Fibroblast of lung (primary cell): ENCODE results near the gene NUP98.

ENCODE experiments used
- EZH2 ChIP-seq: IDR thresholded peaks from 2 replicates; pipeline ENCODE4 v1.5.1; 2012; ENCODE audit warnings: low read length, control low read depth, mild to moderate bottlenecking; ENCODE audit errors: missing control alignments
- TF ChIP-seq, protein P1 (sequence below), 2 donors: IDR thresholded peaks in 1 of 2; conservative IDR thresholded peaks in 1 of 2; 1 replicate in 1 of 2; 2 replicates in 1 of 2; pipeline ENCODE4 v1.5.1; 2011 to 2012; ENCODE audit warnings: low read length in 2 of 2, control low read depth in 1 of 2, inconsistent platforms in 1 of 2, low read depth in 1 of 2, mild to moderate bottlenecking in 1 of 2

DNA sequence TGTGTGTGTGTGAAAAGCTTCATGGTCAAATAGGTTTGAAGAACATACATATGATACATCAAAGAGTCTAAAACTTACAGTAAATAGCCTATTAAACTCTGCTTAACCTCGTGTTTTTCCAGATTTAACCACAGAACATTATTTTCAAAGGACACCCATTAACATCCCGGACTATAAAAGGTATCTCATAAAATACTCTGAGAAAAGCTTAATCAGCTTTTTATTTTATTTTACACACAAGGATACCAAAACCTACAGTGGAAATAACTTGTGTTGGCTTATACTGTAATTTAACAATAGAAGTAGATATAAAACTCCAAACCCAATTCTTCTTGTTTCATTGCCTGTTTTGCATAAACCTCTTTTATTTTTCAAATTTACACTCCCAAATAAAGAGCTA, 76.4 kb downstream of the NUP98 start:
- TF ChIP-seq, protein P1, sequence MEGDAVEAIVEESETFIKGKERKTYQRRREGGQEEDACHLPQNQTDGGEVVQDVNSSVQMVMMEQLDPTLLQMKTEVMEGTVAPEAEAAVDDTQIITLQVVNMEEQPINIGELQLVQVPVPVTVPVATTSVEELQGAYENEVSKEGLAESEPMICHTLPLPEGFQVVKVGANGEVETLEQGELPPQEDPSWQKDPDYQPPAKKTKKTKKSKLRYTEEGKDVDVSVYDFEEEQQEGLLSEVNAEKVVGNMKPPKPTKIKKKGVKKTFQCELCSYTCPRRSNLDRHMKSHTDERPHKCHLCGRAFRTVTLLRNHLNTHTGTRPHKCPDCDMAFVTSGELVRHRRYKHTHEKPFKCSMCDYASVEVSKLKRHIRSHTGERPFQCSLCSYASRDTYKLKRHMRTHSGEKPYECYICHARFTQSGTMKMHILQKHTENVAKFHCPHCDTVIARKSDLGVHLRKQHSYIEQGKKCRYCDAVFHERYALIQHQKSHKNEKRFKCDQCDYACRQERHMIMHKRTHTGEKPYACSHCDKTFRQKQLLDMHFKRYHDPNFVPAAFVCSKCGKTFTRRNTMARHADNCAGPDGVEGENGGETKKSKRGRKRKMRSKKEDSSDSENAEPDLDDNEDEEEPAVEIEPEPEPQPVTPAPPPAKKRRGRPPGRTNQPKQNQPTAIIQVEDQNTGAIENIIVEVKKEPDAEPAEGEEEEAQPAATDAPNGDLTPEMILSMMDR (conservative IDR thresholded peaks at IDR 0.05 in 1 of 2, IDR thresholded peaks at IDR 0.05 in 1 of 2; ENCODE audit: low read depth in 1 of 2, low read length in 2 of 2): no peak
- TF ChIP-seq EZH2: no peak
